Activated T-cell treated with anti-CD3 and anti-CD28 coated beads for 4 hours (primary cell): Measurements from ENCODE around the gene DDX52.
"Not testable (repeated sequence)": the region's sequence is repeated elsewhere in the genome, so short reads cannot be mapped to it uniquely, and the experiment has no call there.

Experiments used
- DNase-seq: peaks from one replicate; pipeline ENCODE4 v3.0.0-alpha.2; 2020

DDX52 gene

GRCh38 chr17:37643118-37643766 is at the start of gene DDX52:
Gene DDX52, minus strand, starts transcription at chr17:37643446. Its CDS starts 26 bp downstream, at chr17:37643420.
- peak; percentile 78 for DNase-seq

GRCh38 chr17:37691807-37692206 is 48.6 kb upstream of the DDX52 start:
- no peak for DNase-seq

GRCh38 chr17:37689317-37689716 is 46.1 kb upstream of the DDX52 start:
- DNase-seq = no peak

DNA sequence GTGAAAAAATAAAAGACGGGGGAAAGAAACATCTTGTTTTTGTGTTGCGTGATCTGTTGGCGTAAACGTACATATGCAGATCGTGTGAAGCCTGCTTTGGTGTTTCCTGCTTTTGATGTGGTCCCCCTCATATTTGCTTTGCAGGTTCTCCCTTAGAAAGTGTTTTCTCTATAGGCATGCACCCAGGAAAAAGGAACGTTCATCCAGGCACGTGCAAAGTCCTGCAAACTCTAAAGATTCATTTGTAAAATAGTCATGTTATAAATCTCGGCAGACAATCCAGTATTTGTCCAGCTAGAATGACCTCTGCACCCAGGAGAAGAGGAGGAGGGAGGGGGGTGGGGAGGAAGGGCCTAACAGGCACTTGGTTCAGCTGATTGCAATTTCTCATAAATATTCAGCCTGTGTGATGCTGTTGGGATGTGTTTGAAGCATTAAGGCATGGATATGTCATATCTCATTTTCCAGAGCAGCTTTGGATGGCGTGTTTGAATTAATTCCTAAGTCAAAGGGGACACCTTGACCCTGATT is 40.3 kb upstream of the DDX52 start:
- DNase-seq = no peak

- DNase-seq = no peak
These were observed 38.8 kb upstream of the DDX52 start for GRCh38 chr17:37682007-37682406.

DNA sequence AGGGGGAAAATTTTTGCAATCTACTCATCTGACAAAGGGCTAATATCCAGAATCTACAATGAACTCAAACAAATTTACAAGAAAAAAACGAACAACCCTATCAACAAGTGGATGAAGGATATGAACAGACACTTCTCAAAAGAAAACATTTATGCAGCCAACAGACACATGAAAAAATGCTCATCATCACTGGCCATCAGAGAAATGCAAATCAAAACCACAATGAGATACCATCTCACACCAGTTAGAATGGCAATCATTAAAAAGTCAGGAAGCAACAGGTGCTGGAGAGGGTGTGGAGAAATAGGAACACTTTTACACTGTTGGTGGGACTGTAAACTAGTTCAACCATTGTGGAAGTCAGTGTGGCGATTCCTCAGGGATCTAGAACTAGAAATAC is 36.7 kb upstream of the DDX52 start:
- DNase-seq = not testable (repeated sequence)

DNA sequence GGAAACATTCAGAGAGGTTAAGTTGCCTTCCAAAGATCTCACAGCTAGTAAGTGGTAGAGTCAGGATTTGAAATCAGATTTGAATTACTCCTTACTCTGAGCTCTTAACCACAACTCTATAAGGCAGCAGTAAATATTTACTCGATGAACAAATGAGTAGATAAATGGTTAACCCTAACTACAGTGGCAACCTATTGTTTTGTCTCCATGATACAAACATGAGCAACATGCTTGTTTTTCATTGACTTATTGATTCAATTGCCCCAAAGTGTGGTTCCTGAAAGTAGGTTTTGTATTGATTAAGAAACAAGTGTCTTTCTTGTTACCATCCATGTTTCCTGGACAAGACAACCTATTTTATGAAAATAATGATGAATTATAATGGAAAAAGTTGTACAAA is 34.8 kb upstream of the DDX52 start:
- no peak for DNase-seq

DNA sequence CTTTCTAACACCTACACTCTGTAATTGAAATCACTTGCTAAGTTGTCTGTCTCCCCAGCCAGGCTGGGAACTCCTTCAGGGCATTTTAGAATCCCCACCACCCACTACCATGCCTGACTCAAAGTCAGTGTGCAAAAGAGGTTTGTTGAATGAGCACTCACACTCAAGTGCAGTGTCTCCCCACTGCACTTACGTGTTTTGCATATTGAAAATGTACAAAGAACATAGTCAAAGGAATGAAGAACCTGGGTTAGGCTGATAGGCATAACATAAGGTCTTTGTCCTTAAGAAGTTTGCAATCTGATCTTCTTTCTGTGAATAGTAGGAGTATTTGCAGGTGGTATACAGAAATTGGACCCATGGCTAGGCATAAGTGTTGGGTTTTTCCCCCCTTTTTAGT is 33.8 kb upstream of the DDX52 start:
- no peak for DNase-seq

GRCh38 chr17:37676115-37676925 is 33.1 kb upstream of the DDX52 start:
- DNase-seq = no peak

- no peak for DNase-seq
These were observed 31.3 kb upstream of the DDX52 start for GRCh38 chr17:37674511-37674910.

DNA sequence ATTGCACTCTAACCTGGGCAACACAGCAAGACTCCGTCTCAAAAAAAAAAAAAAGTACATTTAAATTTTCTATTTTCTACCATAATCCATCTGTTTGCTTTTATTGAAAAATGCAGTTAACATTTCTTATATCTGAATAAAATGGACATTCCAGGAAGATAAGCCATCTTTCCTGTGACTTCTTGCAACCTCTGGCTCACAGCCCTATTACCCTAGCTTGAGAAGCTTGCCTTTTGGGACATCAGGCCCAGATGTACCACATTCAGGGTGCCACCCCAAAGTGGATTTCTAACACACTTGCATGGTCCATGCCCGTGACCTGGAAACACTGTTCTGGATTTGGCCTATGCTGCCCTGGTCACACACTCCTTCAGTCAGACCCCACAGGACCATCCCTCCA is 30.1 kb upstream of the DDX52 start:
- no peak for DNase-seq

- no peak for DNase-seq
These were observed 29.4 kb upstream of the DDX52 start for GRCh38 chr17:37672548-37673078.

DNA sequence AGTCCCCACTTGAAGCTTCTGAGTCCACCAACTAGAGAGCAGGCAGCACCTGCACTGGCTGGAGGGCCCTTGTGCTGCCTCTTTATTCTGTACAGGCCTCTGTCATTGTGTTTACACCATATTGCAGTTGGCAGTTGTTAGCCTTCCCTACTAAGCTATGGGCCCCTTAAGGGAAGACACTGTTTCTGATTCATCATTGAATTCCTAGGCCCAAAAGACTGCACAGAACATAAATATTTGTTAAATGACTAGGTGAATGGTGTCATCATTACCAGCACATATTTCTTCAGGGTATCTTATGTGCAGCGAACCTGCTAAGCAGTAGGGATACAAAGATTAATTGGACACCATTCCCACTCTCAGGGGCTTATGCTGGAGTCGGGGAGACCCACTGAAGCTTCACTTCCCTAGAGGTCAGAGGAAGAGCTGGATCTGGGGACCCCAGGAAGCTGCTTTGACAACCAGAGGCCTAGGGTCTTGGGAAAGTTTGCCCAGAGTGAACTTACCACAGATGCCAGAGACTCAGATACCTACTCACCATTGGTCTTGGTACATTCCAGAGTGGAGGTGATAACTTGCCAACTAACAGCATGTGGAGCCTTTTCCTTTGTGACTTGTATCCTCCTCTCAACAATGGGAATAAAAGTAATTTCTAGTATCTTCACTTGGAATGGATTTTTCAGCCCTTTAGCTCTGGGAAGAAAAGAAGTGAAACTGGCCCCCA is 28.7 kb upstream of the DDX52 start:
- no peak for DNase-seq

DNA sequence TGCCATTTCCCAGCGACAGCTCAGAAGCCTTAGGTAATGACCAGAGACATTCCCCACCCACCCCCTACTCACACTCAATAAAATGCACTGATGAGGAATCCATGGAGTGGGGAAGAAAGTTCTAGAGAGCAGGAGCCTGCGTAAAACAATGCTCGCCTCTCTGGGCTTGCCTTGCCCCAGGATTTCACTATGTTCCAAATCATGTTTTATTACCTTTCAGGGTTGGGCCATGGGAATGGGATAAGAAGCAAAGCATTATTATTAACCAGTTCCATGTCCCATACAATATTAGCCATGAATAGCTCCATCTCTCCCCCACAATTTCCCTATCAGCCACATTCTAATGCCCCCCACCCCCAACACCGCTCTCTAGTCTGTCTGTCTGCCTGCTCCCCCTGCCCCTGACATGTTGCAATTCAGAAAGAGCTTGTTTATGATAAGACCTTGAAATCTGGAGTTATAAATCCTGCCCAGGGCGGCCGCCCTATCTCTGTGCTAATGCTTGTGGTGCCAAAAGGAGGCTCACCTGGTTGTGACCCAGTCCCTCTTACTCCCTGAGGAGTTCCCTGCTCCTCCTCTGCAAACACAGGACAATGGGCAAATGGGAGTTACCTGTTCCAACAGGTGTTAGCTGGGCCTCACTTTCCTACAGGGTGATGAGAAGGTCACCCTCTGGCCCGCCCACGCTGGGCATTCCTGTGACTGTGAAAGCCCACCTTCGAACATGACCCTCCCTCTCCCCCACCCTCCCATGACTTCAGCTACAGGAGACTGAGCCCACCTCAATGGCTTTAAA is 28.0 kb upstream of the DDX52 start:
- no peak for DNase-seq

DNA sequence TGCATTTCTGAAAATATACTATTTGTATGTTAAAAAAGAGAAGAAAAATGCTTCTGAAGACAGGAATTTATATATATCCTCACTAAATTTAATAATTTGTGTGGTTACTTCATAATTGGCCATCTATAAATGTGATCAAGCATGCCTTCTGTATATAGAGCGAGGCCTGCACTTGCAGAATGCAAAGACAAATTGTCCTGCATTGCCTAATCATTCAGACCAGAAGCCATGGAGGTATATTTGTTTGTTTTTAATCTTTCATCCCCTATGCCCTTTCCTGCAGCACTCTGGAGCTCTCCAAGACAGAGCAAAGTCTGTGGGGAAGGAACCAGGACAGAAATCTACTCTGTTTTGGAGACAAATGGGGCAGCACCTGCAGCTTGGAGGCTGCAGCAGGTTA is 23.8 kb upstream of the DDX52 start:
- no peak for DNase-seq

- DNase-seq = no peak
These were observed 21.0 kb upstream of the DDX52 start for GRCh38 chr17:37664214-37664613.

GRCh38 chr17:37662353-37662752 is 19.1 kb upstream of the DDX52 start:
- DNase-seq = no peak

DNA sequence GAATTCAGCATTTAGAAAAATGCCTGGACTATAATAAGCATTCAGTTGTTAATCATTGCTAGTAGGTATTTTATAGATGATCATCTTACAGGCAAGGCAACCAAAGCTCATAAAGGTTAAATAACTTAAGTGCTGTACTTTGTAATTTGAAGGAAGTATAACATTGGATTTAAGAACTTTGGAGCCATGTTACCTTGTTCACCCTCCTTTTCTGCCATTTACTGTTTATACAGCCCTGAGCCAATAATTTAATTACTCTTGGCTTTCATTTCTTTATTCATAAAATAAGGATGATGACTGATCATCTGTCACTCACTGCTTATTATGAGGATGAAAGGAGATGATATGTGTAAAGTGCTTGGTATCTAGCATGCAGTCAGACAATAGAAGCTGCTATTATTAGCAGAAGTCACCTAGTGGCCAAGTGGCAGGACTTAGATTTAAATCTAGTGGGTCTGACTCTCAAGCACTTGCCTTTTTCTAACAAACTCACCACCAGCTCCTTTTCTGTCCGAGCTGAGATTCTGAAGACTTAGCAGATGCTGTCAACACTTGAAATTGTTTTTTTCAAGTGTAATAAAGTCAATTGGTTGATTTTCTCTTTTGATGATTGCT is 18.3 kb upstream of the DDX52 start:
- DNase-seq = no peak

- DNase-seq = no peak
These were observed 16.7 kb upstream of the DDX52 start for GRCh38 chr17:37659925-37660324.

DNA sequence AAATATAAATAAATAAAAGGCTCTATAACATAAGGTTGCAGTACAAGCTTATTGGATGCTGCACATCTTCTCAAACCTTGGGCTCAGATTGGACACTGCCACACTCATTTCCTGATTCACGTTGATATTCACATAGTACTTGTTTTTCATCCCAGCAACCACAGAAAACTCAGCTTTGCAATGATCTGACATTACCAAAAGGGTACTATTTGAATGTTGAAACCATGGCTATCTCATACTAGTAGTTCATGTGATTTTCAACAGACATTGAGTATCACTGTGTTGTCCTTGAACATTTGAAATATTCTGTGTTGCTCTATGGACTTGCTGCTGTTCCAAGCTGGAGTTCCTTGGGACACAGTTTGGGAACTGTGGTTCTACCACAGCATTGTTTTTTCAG is 14.0 kb upstream of the DDX52 start:
- DNase-seq = no peak

DNA sequence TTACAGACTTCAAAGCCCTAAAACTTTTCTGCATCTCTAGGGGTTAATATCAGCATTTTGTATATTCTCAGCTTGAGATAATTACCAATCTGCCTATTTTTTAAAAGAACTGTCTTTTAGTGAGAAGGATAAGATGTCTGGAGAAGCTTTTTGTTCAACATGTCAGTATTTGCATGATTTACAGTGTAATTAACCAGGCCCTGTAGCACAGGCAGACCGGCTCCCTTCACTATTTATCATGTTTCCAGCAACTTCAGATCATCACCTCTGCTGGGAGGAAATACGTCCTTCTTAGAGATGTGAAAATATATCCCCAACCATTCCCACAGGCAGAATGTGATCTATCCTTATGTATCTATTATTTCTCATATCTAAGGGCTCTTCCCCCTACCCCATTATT is 8.6 kb upstream of the DDX52 start:
- DNase-seq = no peak

DNA sequence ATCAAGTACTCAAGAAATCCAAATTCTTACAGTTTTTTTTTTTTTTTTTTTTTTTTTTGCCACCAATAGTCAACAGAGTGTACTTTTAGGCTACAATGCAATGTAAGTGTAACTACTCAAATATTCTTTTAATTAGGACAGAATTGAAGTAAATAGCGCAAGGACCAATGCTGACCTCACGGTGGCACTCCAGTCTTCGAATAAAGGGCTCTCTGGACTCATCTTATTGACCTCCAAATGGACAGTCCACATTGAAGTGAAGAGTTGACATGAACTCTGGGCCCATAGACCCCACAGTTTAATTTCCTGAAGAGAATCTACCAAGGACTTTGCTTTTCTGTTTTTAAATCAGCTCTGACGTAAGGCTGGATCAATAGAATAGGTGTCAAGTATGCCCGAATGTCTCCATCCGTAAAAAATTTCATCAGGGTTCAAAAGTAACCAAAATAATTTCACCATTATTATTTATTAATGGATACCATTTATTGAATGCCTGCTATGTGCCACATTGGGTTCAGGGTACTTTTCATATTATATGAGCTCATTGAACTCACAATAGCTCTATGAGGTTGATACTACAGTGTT is 7.3 kb upstream of the DDX52 start:
- no peak for DNase-seq
